ENCODE data around the gene MRPL54.

Gene MRPL54

GRCh38 chr19:3768748-3769099 is 6.2 kb downstream of the MRPL54 start:
- DNase-seq (ENCODE audit: low read depth in 3 of 3), result no peak

GRCh38 chr19:3769494-3769893 is 7.0 kb downstream of the MRPL54 start:
- no peak for DNase-seq (ENCODE audit: low read depth in 3 of 3)

GRCh38 chr19:3770136-3770999 is 7.9 kb downstream of the MRPL54 start:
- DNase-seq (ENCODE audit: low read depth in 3 of 3), result no peak

GRCh38 chr19:3771000-3771905 is 8.8 kb downstream of the MRPL54 start:
- DNase-seq (ENCODE audit: low read depth in 3 of 3), result no peak

- DNase-seq (ENCODE audit: low read depth in 3 of 3), result no peak
These were observed 9.5 kb downstream of the MRPL54 start, which contains the start of gene RAX2 for GRCh38 chr19:3771906-3772455. Gene RAX2, minus strand, starts transcription at chr19:3772228. Its CDS starts 486 bp downstream, at chr19:3771742.

- DNase-seq (ENCODE audit: low read depth in 3 of 3), result no peak
These were observed 11.5 kb downstream of the MRPL54 start for GRCh38 chr19:3773814-3774515.

- no peak for DNase-seq (ENCODE audit: low read depth in 3 of 3)
These were observed 12.3 kb downstream of the MRPL54 start for GRCh38 chr19:3774621-3775373.

- DNase-seq (ENCODE audit: low read depth in 3 of 3), result no peak
These were observed 12.9 kb downstream of the MRPL54 start for GRCh38 chr19:3775374-3775711.

GRCh38 chr19:3775831-3776230 is 13.3 kb downstream of the MRPL54 start:
- DNase-seq (ENCODE audit: low read depth in 3 of 3), result no peak

GRCh38 chr19:3776479-3777040 is 14.1 kb downstream of the MRPL54 start:
- no peak for DNase-seq (ENCODE audit: low read depth in 3 of 3)

GRCh38 chr19:3778104-3778867 is 15.8 kb downstream of the MRPL54 start:
- DNase-seq (ENCODE audit: low read depth in 3 of 3), result no peak

GRCh38 chr19:3778899-3779723 is 16.6 kb downstream of the MRPL54 start:
- DNase-seq (ENCODE audit: low read depth in 3 of 3), result no peak

- DNase-seq (ENCODE audit: low read depth in 3 of 3), result no peak
These were observed 18.4 kb downstream of the MRPL54 start for GRCh38 chr19:3780786-3781304.

GRCh38 chr19:3781603-3782002 is 19.1 kb downstream of the MRPL54 start:
- no peak for DNase-seq (ENCODE audit: low read depth in 3 of 3)

GRCh38 chr19:3782330-3782729 is 19.8 kb downstream of the MRPL54 start:
- DNase-seq (ENCODE audit: low read depth in 3 of 3), result no peak

- no peak for DNase-seq (ENCODE audit: low read depth in 3 of 3)
These were observed 20.4 kb downstream of the MRPL54 start for GRCh38 chr19:3782903-3783302.

- DNase-seq (ENCODE audit: low read depth in 3 of 3), result peak in 2 of 3 experiments; percentile 18 to 50
These were observed 21.4 kb downstream of the MRPL54 start for GRCh38 chr19:3783660-3784584.

Measured in stimulated activated CD4-positive, alpha-beta T cell treated with anti-CD3 and anti-CD28 coated beads, TNF-alpha, amount 100 ng/mL, for 24 hours (primary cell).